ENCODE measurements around the gene P2RY6.
A peak's percentile ranks its signal among the peaks of the same experiment; 100 is the strongest.

P2RY6 gene

DNA sequence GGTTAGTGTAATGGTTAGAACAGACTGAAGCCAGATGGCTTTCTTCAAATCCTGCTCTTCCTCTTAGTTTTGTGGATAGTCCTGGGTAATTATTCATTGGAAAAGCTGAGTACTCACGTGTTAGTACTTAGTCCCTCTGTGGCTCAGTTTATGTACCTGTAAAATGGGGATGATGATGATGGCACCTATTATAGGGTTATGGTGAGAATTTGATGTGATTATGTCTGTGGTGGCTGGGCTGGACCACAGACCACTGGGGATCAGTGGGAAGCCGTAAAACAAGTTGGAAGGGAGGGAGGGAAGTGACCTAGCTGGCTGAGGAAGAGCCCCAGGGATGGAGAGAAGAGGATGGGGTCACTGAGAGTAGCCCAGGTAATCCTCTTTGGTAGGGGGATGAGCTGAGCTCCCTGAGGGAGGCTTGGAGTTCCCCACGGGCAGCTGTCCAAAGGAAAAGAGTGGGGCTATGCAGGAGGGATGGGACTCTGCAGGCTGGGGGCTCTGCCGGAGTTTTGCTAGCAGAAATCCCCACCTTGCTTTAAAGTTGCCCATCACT, 55.8 kb downstream of the P2RY6 start:
- no peak overlapping the region for H3K27ac ChIP-seq

DNA sequence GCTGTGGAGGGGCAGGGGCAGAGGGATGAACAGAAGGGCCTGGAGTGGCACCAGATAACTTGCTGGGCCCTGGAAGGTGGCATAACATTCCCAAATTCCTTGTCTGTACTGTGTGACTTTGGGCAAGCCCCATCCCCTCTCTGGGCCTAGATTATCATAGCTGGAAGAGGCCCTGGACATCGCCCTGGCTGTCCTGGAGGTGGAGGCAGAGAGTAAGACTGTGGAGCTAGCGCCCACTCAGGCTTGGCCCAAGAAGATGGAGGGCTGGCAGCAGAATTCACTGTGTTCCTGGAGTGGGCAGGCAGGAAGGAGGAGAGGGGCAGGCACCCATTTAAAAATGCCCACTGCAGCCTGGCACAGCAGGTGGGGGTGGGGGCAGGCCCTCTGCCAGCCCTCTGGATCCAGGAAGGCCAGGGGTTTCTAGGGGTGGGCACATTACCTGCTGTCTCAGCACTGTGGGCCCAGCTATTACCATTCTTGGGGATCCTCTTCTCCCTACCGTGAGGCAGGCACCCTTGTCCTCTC, 58.5 kb downstream of the P2RY6 start:
- no peaks in the 10 kb centered on the region for H3K9me3 ChIP-seq (ENCODE audit: control insufficient read depth, low read length)
- no peaks in the 10 kb centered on the region for H3K36me3 ChIP-seq (ENCODE audit: control insufficient read depth, insufficient read depth, low read length)
- TF ChIP-seq, protein P1, sequence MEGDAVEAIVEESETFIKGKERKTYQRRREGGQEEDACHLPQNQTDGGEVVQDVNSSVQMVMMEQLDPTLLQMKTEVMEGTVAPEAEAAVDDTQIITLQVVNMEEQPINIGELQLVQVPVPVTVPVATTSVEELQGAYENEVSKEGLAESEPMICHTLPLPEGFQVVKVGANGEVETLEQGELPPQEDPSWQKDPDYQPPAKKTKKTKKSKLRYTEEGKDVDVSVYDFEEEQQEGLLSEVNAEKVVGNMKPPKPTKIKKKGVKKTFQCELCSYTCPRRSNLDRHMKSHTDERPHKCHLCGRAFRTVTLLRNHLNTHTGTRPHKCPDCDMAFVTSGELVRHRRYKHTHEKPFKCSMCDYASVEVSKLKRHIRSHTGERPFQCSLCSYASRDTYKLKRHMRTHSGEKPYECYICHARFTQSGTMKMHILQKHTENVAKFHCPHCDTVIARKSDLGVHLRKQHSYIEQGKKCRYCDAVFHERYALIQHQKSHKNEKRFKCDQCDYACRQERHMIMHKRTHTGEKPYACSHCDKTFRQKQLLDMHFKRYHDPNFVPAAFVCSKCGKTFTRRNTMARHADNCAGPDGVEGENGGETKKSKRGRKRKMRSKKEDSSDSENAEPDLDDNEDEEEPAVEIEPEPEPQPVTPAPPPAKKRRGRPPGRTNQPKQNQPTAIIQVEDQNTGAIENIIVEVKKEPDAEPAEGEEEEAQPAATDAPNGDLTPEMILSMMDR (IDR thresholded peaks at IDR 0.05): peak; percentile 22
- no peaks in the 10 kb centered on the region for H3K27me3 ChIP-seq (ENCODE audit: control insufficient read depth, insufficient read depth, low read length)
- peaks cover 7% of the 10 kb centered on the region for H3K79me2 ChIP-seq
- no peak overlapping the region for H2AFZ ChIP-seq
- no peak overlapping the region for H3K4me3 ChIP-seq (ENCODE audit: low read depth, low read length)
- peak overlapping the region; percentile 15 for H3K27ac ChIP-seq
- H3K4me2 ChIP-seq (ENCODE audit: low read length): no peak overlapping the region
- H3K9ac ChIP-seq: no peak overlapping the region
- H3K4me1 ChIP-seq: peaks cover 8% of the 10 kb centered on the region

More for the DNA sequence above, 55.8 kb downstream of the P2RY6 start:
- H3K36me3 ChIP-seq (ENCODE audit: control insufficient read depth, insufficient read depth, low read length): no peaks in the 10 kb centered on the region
- H2AFZ ChIP-seq: no peak overlapping the region
- H3K4me2 ChIP-seq (ENCODE audit: low read length): no peak overlapping the region
- no peak overlapping the region for H3K4me3 ChIP-seq (ENCODE audit: low read depth, low read length)
- TF ChIP-seq, protein P1 (IDR thresholded peaks at IDR 0.05): no peak
- H3K9ac ChIP-seq: no peak overlapping the region
- H3K27me3 ChIP-seq (ENCODE audit: control insufficient read depth, insufficient read depth, low read length): no peaks in the 10 kb centered on the region
- peaks cover 11% of the 10 kb centered on the region for H3K4me1 ChIP-seq
- no peaks in the 10 kb centered on the region for H3K9me3 ChIP-seq (ENCODE audit: control insufficient read depth, low read length)
- H3K79me2 ChIP-seq: peaks cover 17% of the 10 kb centered on the region

DNA sequence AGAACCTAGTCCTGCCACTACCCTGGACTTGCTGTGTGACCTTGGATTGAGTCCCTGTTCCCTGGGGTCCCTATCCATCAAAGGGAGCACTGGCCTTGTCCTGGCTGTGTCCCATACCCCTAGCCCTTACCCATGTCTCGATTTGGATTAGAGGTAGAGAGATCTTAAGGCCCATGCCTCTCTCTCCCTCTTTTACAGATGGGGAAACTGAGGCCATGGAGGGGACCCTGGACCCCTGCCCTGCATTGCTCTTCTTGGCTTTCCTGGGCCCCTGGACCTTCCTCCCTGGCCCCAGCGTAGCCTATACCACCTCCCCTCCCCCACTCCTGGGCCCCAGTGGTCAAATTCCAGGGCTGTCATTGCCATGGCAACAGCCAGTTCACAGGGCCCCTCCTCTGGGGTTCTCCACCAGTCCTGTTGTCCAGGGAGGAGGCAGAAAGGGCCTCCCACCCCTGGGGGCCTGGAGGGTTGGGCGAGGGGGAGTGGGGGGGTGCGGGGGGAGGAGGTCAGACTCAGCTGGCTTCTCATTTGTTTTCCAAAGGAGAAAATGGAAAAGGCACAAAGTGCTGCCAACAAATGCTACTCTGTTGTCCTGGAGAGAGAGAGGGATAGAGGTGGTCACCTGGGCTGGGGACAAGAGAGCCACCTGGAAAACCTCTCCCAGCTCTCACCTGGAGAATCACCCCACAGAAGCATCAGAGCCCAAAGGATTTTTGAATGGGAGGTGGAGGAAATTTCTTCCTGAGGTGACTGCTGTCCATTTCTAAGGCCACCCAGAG, 59.2 kb downstream of the P2RY6 start:
- Histone ChIP-seq H3K36me3 (ENCODE audit: control insufficient read depth, insufficient read depth, low read length) (no peaks in the 10 kb centered on the region), H3K27me3 (ENCODE audit: control insufficient read depth, insufficient read depth, low read length) (no peaks in the 10 kb centered on the region), H3K4me3 (ENCODE audit: low read depth, low read length) (no peak overlapping the region), H3K79me2 (peaks cover 10% of the 10 kb centered on the region), H3K9me3 (ENCODE audit: control insufficient read depth, low read length) (no peaks in the 10 kb centered on the region), H3K4me1 (peaks cover 8% of the 10 kb centered on the region), H3K27ac (peak overlapping the region; percentile 15), H2AFZ (no peak overlapping the region), H3K9ac (no peak overlapping the region), H3K4me2 (ENCODE audit: low read length) (no peak overlapping the region)
- TF ChIP-seq, protein P1 (IDR thresholded peaks at IDR 0.05): no peak

DNA sequence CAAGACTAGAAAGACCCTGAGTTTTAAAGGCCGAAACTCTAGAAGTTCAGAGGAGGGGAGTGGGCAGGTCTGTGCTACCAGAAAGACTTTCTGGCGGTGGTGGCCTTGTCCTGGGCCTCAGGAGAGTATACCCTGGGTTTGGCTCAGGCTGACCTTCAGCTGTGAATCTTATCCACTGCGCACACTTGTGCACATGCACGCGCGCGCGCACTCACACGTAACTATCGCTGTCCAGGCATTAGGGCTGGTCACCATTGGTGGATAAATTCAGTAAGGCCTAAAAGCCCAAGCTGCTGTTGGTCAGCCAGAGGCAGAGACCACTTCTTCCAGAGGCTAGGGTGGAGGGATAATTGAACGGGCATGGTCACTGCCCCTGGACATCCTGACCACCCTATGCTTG, 61.0 kb downstream of the P2RY6 start:
- Histone ChIP-seq H3K4me1 (peaks cover 8% of the 10 kb centered on the region), H3K79me2 (peaks cover 17% of the 10 kb centered on the region), H3K4me3 (ENCODE audit: low read depth, low read length) (no peak overlapping the region), H2AFZ (no peak overlapping the region), H3K27me3 (ENCODE audit: control insufficient read depth, insufficient read depth, low read length) (no peaks in the 10 kb centered on the region), H3K27ac (no peak overlapping the region), H3K9me3 (ENCODE audit: control insufficient read depth, low read length) (no peaks in the 10 kb centered on the region), H3K4me2 (ENCODE audit: low read length) (no peak overlapping the region), H3K36me3 (ENCODE audit: control insufficient read depth, insufficient read depth, low read length) (no peaks in the 10 kb centered on the region), H3K9ac (no peak overlapping the region)
- TF ChIP-seq, protein P1 (IDR thresholded peaks at IDR 0.05): no peak

Data from parathyroid adenoma (tissue), 2 donors.